WTC11 (cell line): Measurements from ENCODE around the gene PCDHGB4.

ENCODE experiments used
- CREM ChIP-seq: sonication (generic); formaldehyde crosslinking; IDR thresholded peaks from 2 replicates; pipeline ENCODE4 v1.8.1; 2022; ENCODE audit warnings: mild to moderate bottlenecking, missing genetic modification reagents, moderate library complexity
- CTCF ChIP-seq: fragments of 200-600 bp; IDR thresholded peaks from 2 replicates; pipeline ENCODE4 v1.8.0; 2022; ENCODE audit warnings: antibody characterized with exemption
- ETV6 ChIP-seq: sonication (generic); formaldehyde crosslinking; IDR thresholded peaks from 2 replicates; pipeline ENCODE4 v1.8.1; 2022; ENCODE audit warnings: mild to moderate bottlenecking, missing genetic modification reagents
- GABPB1 ChIP-seq: sonication (generic); formaldehyde crosslinking; IDR thresholded peaks from 2 replicates; pipeline ENCODE4 v1.8.1; 2023; ENCODE audit warnings: mild to moderate bottlenecking, missing genetic modification reagents
- HMGXB4 ChIP-seq: sonication (generic); formaldehyde crosslinking; IDR thresholded peaks from 2 replicates; pipeline ENCODE4 v1.8.1; 2023; ENCODE audit warnings: mild to moderate bottlenecking, moderate library complexity, missing genetic modification reagents
- MAX ChIP-seq: sonication (generic); formaldehyde crosslinking; IDR thresholded peaks from 2 replicates; pipeline ENCODE4 v1.8.0; 2022; ENCODE audit warnings: mild to moderate bottlenecking, missing genetic modification reagents
- USF2 ChIP-seq: sonication (generic); formaldehyde crosslinking; IDR thresholded peaks from 2 replicates; pipeline ENCODE4 v1.8.1; 2023; ENCODE audit warnings: mild to moderate bottlenecking, missing genetic modification reagents, moderate library complexity

- TF ChIP-seq USF2 (CRISPR knock-in tag) = no peak
- TF ChIP-seq CTCF = no peak
- no peak for TF ChIP-seq CREM (CRISPR knock-in tag)
- TF ChIP-seq HMGXB4 (CRISPR knock-in tag) = no peak
- no peak for TF ChIP-seq ETV6
- TF ChIP-seq GABPB1 (CRISPR knock-in tag) = no peak
- TF ChIP-seq MAX = no peak
Measured at GRCh38 chr5:141366016-141366896, 21.2 kb upstream of the PCDHGB4 start.
